GM12875 (cell line): Measurements from ENCODE around the gene RPAP2.

Experiments used
- H3K4me3 ChIP-seq: one replicate; pipeline ENCODE4 v1.5.1; 2011; ENCODE audit warnings: low read depth, low read length, control low read depth
- CTCF ChIP-seq: IDR thresholded peaks from 2 replicates; pipeline ENCODE4 v1.5.1; 2011; ENCODE audit warnings: low read depth, mild to moderate bottlenecking, control low read depth, inconsistent platforms, low read length, moderate library complexity, borderline replicate concordance; ENCODE audit not compliant: insufficient read depth

The RPAP2 gene

GRCh38 chr1:92362970-92363369 lies 64.1 kb downstream of the RPAP2 start:
- no peak overlapping the region for H3K4me3 ChIP-seq
- TF ChIP-seq CTCF, result no peak

DNA sequence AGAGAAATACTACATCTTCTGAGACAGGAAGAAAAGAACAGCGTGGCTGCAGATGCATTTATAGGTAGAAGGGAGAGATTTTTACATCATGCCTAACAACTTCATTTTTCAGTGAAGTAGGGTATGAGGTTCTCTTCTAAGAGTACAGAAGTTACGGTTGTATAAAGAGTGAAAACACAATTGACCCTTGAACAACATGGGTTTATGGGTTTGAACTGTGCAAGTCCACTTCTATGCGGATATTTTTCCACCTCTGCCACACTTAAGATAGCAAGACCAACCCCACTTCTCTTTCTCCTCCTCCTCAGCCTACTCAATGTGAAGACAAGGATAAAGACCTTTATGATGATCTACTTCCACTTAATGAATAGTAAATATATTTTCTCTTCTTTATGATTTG lies 64.5 kb downstream of the RPAP2 start:
- no peak overlapping the region for H3K4me3 ChIP-seq
- no peak for TF ChIP-seq CTCF

DNA sequence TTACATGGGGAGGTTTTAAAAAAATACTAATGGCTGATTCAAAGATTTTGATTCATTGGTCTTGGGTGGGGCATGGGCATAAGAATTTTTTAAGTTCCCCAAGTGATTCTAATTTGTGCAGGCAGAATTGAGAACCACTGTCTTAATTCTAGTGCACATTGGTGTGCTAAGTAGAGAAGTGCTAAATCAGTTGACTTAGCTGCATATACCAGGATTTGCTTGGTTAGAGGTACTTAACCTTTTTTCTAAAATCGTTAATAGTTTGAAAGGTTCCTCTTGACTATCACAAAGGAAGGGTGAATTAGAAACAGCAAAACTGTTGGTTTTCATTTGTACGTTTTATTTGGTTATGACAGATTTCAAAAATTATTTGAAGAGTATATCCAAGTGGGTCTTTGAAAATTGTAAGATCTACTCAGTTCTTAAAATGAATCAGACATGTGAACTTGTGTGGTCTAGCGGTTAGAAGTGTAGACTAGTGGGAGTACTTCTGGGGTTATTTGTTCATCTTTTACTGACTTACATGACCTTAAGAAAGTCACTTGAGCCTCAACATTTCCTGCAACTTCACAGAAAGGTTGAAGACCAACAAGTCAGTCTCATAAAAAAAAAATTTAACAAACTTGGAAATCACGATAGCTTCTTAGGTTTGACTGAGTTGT lies 66.7 kb downstream of the RPAP2 start:
- no peak overlapping the region for H3K4me3 ChIP-seq
- TF ChIP-seq CTCF, result no peak

- no peak overlapping the region for H3K4me3 ChIP-seq
- no peak for TF ChIP-seq CTCF
Observed at GRCh38 chr1:92366040-92366395, 67.2 kb downstream of the RPAP2 start.

GRCh38 chr1:92367496-92367895 lies 68.6 kb downstream of the RPAP2 start:
- no peak overlapping the region for H3K4me3 ChIP-seq
- no peak for TF ChIP-seq CTCF

DNA sequence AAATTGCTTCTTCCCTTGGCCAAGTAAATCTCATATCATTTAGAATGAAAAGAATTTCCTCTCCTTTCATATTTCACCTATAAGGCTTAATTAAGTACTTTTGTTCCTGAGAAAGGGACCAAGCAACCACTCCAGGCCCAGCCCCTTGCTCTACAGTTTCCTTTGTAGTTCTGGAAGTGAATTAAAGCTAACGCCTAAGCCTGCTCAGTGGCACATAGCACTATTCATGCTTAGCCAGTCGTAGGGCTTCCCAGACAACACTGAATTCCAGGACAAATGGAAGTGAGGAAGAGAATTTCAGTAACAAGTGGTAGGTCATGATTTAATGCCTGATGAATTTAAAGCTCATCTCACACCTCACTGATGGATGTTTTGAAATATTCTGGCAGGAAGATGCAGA lies 73.3 kb downstream of the RPAP2 start:
- TF ChIP-seq CTCF, result no peak
- no peak overlapping the region for H3K4me3 ChIP-seq

GRCh38 chr1:92374223-92374622 lies 75.4 kb downstream of the RPAP2 start:
- H3K4me3 ChIP-seq, result no peak overlapping the region
- TF ChIP-seq CTCF, result no peak
